ENCODE data around the gene PTGR1. TPM values are rescaled to one million over a fixed set of nuclear protein-coding genes. Genes with fewer than 3 reads are reported as not detected.
A peak's percentile ranks its signal among the peaks of the same experiment; 100 is the strongest.

The PTGR1 gene
- total and polyA plus RNA-seq, 7 experiments from 2014 or later = 0.21 to 0.92 (median 0.50) TPM; not detected in 3

DNA sequence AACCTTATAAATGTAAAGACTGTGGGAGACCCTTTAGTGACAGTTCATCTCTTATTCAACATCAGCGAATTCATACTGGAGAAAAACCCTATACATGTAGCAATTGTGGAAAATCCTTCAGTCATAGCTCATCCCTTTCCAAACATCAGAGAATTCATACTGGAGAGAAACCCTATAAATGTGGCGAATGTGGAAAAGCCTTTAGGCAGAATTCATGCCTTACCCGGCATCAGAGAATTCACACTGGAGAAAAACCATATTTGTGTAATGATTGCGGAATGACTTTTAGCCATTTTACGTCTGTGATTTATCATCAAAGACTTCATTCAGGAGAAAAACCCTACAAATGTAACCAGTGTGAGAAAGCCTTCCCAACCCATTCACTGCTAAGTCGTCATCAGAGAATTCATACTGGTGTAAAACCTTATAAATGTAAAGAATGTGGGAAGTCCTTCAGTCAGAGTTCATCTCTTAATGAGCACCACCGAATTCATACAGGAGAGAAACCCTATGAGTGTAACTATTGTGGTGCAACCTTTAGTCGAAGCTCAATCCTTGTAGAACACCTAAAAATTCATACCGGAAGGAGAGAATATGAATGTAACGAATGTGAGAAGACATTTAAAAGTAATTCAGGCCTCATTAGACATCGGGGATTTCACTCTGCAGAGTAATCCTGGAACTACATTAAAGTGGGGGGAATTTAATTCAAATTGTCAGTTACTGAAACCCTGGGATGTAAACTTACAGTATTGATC lies 56.8 kb downstream of the PTGR1 start:
- Histone ChIP-seq H3K27ac (ENCODE audit: low read depth, low read length) (no peak overlapping the region), H3K4me3 (ENCODE audit: low read length) (no peak overlapping the region), H3K4me1 (ENCODE audit: control insufficient read depth in 2 of 2, insufficient read depth in 2 of 2, low read length in 2 of 2) (no peaks in the 10 kb centered on the region), H3K9me3 (ENCODE audit: control insufficient read depth in 2 of 3, low read length in 3 of 3) (peaks cover 17 to 69% (median 18%) of the 10 kb centered on the region in 3 experiments), H3K36me3 (ENCODE audit: control insufficient read depth in 2 of 3, insufficient read depth in 3 of 3, low read length in 3 of 3) (peaks cover 0 to 28% (median 0%) of the 10 kb centered on the region in 3 experiments), H3K27me3 (ENCODE audit: control insufficient read depth in 2 of 2, insufficient read depth in 2 of 2, low read length in 2 of 2) (no peaks in the 10 kb centered on the region)
- intact Hi-C loops (cut with micrococcal nuclease) = no loop called here
- Mint-ChIP-seq H3K4me1 (no peaks in the 10 kb centered on the region), H3K27me3 (no peaks in the 10 kb centered on the region), H3K27ac (no peak overlapping the region), H3K9me3 (peaks cover 15 to 97% (median 76%) of the 10 kb centered on the region in 11 donors), H3K4me3 (no peak overlapping the region), H3K36me3 (peaks cover 32 to 72% (median 69%) of the 10 kb centered on the region in 5 donors)
- no peak for DNase-seq
- POLR2A ChIA-PET = interaction anchor here (0.5 kb wide), 1 partner anchor 13 kb away, joined by 5 read pairs; no protein-coding TSS in a partner anchor
- CTCF ChIA-PET = no interaction called here
- no peak for ATAC-seq

- no peak overlapping the region for H3K4me3 Mint-ChIP-seq
- no peak for ATAC-seq
- peaks cover 6 to 78% (median 28%) of the 10 kb centered on the region in 11 donors for H3K9me3 Mint-ChIP-seq
- no peaks in the 10 kb centered on the region for H3K4me1 ChIP-seq (ENCODE audit: control insufficient read depth in 2 of 2, insufficient read depth in 2 of 2, low read length in 2 of 2)
- no peak overlapping the region for H3K27ac Mint-ChIP-seq
- H3K27me3 ChIP-seq (ENCODE audit: control insufficient read depth in 2 of 2, insufficient read depth in 2 of 2, low read length in 2 of 2) = no peaks in the 10 kb centered on the region
- H3K4me1 Mint-ChIP-seq = no peaks in the 10 kb centered on the region
- no peak overlapping the region for H3K4me3 ChIP-seq (ENCODE audit: low read length)
- no peak overlapping the region for H3K27ac ChIP-seq (ENCODE audit: low read depth, low read length)
- H3K36me3 ChIP-seq (ENCODE audit: control insufficient read depth in 2 of 3, insufficient read depth in 3 of 3, low read length in 3 of 3) = peaks cover 0 to 59% (median 12%) of the 10 kb centered on the region in 3 experiments
- peaks cover 36 to 77% (median 59%) of the 10 kb centered on the region in 5 donors for H3K36me3 Mint-ChIP-seq
- H3K9me3 ChIP-seq (ENCODE audit: control insufficient read depth in 2 of 3, low read length in 3 of 3) = peaks cover 0 to 28% (median 0%) of the 10 kb centered on the region in 3 experiments
- intact Hi-C loops (cut with micrococcal nuclease) = no loop called here
- ChIA-PET CTCF (no interaction called here), POLR2A (no interaction called here)
- H3K27me3 Mint-ChIP-seq = no peaks in the 10 kb centered on the region
- DNase-seq = no peak
Measured at GRCh38 chr9:111533099-111533790, 66.2 kb downstream of the PTGR1 start.

DNA sequence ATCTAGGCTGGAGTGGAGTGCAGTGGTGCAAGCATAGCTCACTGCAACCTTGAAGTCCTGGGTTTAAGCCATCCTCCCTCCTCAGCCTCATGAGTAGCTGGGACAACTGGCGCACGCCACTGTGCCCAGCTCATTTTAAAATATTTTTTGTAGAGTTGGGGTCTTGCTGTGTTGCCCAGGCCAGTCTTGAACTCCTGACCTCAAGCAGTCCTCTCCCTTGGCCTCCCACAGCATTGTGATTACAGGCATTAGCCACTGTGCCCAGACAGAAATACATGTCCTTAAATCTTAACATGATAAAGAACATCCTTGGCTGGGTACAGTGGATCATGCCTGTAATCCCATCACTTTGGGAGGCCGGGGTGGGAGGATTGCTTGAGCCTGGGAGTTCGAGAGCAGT lies 67.7 kb downstream of the PTGR1 start:
- no peak overlapping the region for H3K27ac Mint-ChIP-seq
- no peak overlapping the region for H3K4me3 ChIP-seq (ENCODE audit: low read length)
- H3K4me1 ChIP-seq (ENCODE audit: control insufficient read depth in 2 of 2, insufficient read depth in 2 of 2, low read length in 2 of 2) = no peaks in the 10 kb centered on the region
- H3K9me3 ChIP-seq (ENCODE audit: control insufficient read depth in 2 of 3, low read length in 3 of 3) = peaks cover 0 to 18% (median 0%) of the 10 kb centered on the region in 3 experiments
- peaks cover 36 to 76% (median 56%) of the 10 kb centered on the region in 5 donors for H3K36me3 Mint-ChIP-seq
- ATAC-seq (no peak), DNase-seq (no peak)
- no peak overlapping the region for H3K27ac ChIP-seq (ENCODE audit: low read depth, low read length)
- peaks cover 0 to 48% (median 12%) of the 10 kb centered on the region in 3 experiments for H3K36me3 ChIP-seq (ENCODE audit: control insufficient read depth in 2 of 3, insufficient read depth in 3 of 3, low read length in 3 of 3)
- intact Hi-C loops (cut with micrococcal nuclease) = no loop called here
- ChIA-PET CTCF (no interaction called here), POLR2A (no interaction called here)
- no peaks in the 10 kb centered on the region for H3K27me3 Mint-ChIP-seq
- peaks cover 6 to 69% (median 20%) of the 10 kb centered on the region in 11 donors for H3K9me3 Mint-ChIP-seq
- no peak overlapping the region for H3K4me3 Mint-ChIP-seq
- H3K4me1 Mint-ChIP-seq = peaks cover 0 to 7% (median 0%) of the 10 kb centered on the region in 7 donors
- H3K27me3 ChIP-seq (ENCODE audit: control insufficient read depth in 2 of 2, insufficient read depth in 2 of 2, low read length in 2 of 2) = no peaks in the 10 kb centered on the region

DNA sequence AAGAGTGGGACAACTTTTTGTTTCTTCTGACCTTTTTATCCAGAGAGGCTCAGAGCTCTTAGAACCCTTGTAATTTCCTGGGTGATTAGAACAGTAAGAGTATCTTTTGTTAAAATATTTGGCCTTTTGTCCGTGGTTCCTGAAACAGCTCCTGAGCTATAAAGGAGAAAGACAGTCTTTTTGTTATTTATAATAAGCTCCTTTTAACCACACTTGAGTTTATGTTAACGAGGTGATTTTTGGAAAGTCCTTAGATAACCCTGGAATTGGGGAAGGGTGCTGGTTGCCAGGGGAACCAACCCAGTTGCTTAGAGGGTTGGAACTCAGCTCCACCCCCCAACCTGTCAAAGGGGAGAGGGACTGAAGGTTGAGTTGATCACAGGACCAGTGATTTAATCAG lies 69.7 kb downstream of the PTGR1 start:
- no peak for ATAC-seq
- no peak for DNase-seq
- intact Hi-C loops (cut with micrococcal nuclease) = loop anchor here (5.0 to 10.0 kb wide), 3 partner anchors 68 to 1275 kb away; partner anchors contain the start of genes PTGR1 (in 1 of the 2) and TXN (in 1 of the 2)
- H3K36me3 ChIP-seq (ENCODE audit: control insufficient read depth in 2 of 3, insufficient read depth in 3 of 3, low read length in 3 of 3) = peaks cover 0 to 46% (median 8%) of the 10 kb centered on the region in 3 experiments
- no peak overlapping the region for H3K27ac ChIP-seq (ENCODE audit: low read depth, low read length)
- H3K9me3 ChIP-seq (ENCODE audit: control insufficient read depth in 2 of 3, low read length in 3 of 3) = peaks cover 0 to 18% (median 0%) of the 10 kb centered on the region in 3 experiments
- ChIA-PET POLR2A (interaction anchor here (0.7 kb wide), 1 partner anchor 13 kb away, joined by 5 read pairs; no protein-coding TSS in a partner anchor), CTCF (no interaction called here)
- H3K4me3 ChIP-seq (ENCODE audit: low read length) = no peak overlapping the region
- Mint-ChIP-seq H3K36me3 (peaks cover 31 to 68% (median 51%) of the 10 kb centered on the region in 5 donors), H3K27me3 (peaks cover 0 to 5% (median 0%) of the 10 kb centered on the region in 5 donors), H3K27ac (no peak overlapping the region), H3K4me3 (no peak overlapping the region), H3K9me3 (peaks cover 6 to 55% (median 14%) of the 10 kb centered on the region in 11 donors), H3K4me1 (peaks cover 9 to 21% (median 14%) of the 10 kb centered on the region in 7 donors)
- H3K4me1 ChIP-seq (ENCODE audit: control insufficient read depth in 2 of 2, insufficient read depth in 2 of 2, low read length in 2 of 2) = peaks cover 4 to 6% of the 10 kb centered on the region in 2 donors
- H3K27me3 ChIP-seq (ENCODE audit: control insufficient read depth in 2 of 2, insufficient read depth in 2 of 2, low read length in 2 of 2) = no peaks in the 10 kb centered on the region

DNA sequence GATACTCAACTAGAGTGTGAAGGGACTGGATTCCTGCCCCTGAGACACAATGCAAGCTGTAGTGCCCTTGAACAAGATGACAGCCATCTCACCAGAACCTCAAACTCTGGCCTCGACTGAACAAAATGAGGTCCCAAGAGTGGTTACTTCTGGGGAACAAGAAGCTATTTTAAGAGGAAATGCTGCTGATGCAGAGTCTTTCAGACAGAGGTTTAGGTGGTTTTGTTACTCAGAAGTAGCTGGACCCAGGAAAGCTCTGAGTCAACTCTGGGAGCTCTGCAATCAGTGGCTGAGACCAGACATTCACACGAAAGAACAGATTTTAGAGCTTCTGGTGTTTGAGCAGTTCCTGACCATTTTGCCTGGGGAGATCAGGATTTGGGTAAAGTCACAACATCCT lies 72.1 kb downstream of the PTGR1 start:
- Mint-ChIP-seq H3K9me3 (peaks cover 0 to 30% (median 7%) of the 10 kb centered on the region in 11 donors), H3K36me3 (peaks cover 9 to 46% (median 27%) of the 10 kb centered on the region in 5 donors), H3K27me3 (peaks cover 0 to 12% (median 4%) of the 10 kb centered on the region in 5 donors), H3K4me1 (peaks cover 14 to 31% (median 21%) of the 10 kb centered on the region in 7 donors), H3K4me3 (peak overlapping the region in 3 of 10 donors; percentile 9 to 20 (median 9)), H3K27ac (peak overlapping the region in 2 of 9 donors; percentile 6 to 33)
- ChIA-PET POLR2A (no interaction called here), CTCF (interaction anchor here (0.6 kb wide), 1 partner anchor 559 kb away, joined by 3 read pairs; no protein-coding TSS in a partner anchor)
- DNase-seq = no peak
- intact Hi-C loops (cut with micrococcal nuclease) = loop anchor here (5.0 to 10.0 kb wide), 3 partner anchors 70 to 1273 kb away; partner anchors contain the start of genes PTGR1 (in 1 of the 2) and TXN (in 1 of the 2)
- Histone ChIP-seq H3K27me3 (ENCODE audit: control insufficient read depth in 2 of 2, insufficient read depth in 2 of 2, low read length in 2 of 2) (no peaks in the 10 kb centered on the region), H3K36me3 (ENCODE audit: control insufficient read depth in 2 of 3, insufficient read depth in 3 of 3, low read length in 3 of 3) (peaks cover 0 to 23% (median 0%) of the 10 kb centered on the region in 3 experiments), H3K4me3 (ENCODE audit: low read length) (no peak overlapping the region), H3K9me3 (ENCODE audit: control insufficient read depth in 2 of 3, low read length in 3 of 3) (peaks cover 0 to 7% (median 0%) of the 10 kb centered on the region in 3 experiments), H3K27ac (ENCODE audit: low read depth, low read length) (no peak overlapping the region), H3K4me1 (ENCODE audit: control insufficient read depth in 2 of 2, insufficient read depth in 2 of 2, low read length in 2 of 2) (peaks cover 4 to 6% of the 10 kb centered on the region in 2 donors)
- ATAC-seq = no peak

Measured in naive thymus-derived CD4-positive, alpha-beta T cell (primary cell).